Stimulated activated CD8-positive, alpha-beta memory T cell treated with anti-CD3 and anti-CD28 coated beads, Interleukin-7, amount 100 ng/mL, for 48 hours (primary cell): Measurements from ENCODE around the gene GDF9.

Experiments used
- DNase-seq, 2 donors: peaks; one replicate each; pipeline ENCODE4 v3.0.0-alpha.2; 2020; ENCODE audit warnings: low read depth in 1 of 2; ENCODE audit errors: extremely low read depth in 1 of 2

Gene GDF9, protein sequence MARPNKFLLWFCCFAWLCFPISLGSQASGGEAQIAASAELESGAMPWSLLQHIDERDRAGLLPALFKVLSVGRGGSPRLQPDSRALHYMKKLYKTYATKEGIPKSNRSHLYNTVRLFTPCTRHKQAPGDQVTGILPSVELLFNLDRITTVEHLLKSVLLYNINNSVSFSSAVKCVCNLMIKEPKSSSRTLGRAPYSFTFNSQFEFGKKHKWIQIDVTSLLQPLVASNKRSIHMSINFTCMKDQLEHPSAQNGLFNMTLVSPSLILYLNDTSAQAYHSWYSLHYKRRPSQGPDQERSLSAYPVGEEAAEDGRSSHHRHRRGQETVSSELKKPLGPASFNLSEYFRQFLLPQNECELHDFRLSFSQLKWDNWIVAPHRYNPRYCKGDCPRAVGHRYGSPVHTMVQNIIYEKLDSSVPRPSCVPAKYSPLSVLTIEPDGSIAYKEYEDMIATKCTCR

GRCh38 chr5:132866342-132867045 is at the start of gene GDF9, which contains the start of gene UQCRQ:
TSS of gene GDF9 (minus strand) at chr5:132866469. CDS start at chr5:132864533, 1,936 bp downstream.
TSS of gene UQCRQ (plus strand) at chr5:132866642. CDS start at chr5:132866882, 240 bp downstream.
- peak; percentile 80 to 94 for DNase-seq

GRCh38 chr5:132915681-132916080 is 49.4 kb upstream of the GDF9 start:
- no peak for DNase-seq

DNA sequence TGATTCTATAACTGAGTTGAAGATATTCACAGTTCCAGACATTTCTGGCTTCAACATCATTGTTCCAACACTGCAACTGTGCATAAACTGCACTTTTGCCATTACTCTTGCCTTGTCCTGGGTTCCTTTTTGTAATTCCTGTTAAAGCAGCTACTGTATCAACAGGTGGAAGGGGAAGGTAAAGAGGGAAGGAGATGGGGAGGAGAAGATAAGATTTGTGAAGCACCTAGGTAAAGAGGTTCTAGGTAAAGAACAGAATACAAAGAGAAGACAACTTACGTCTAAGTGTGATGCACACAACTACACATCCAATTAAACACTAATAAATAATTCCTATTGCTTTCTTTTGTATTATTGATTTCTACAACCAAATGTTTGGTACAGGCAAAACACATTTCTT is 43.4 kb upstream of the GDF9 start:
- no peak for DNase-seq

GRCh38 chr5:132907161-132907560 is 40.9 kb upstream of the GDF9 start:
- no peak for DNase-seq

DNA sequence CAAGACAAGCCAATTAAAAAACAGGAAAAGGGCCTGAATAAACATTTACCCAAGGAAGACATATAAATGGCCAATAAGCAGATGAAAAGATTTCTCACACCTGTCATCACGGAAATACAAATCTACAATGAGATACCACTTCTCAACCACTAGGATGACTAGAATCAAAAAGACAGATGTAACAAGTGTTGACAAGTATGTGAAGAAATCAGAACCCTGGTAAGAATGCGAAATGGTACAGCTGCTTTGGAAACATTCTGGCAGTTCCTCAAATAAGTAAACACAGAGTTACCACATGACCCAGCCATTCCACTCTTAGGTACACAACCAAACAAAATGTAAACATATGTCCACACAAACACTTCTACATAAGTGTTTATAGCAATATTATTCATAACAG is 39.7 kb upstream of the GDF9 start:
- no peak for DNase-seq

- DNase-seq = no peak
Observed at GRCh38 chr5:132901730-132902129, 35.5 kb upstream of the GDF9 start.

- no peak for DNase-seq
Observed at GRCh38 chr5:132901036-132901435, 34.8 kb upstream of the GDF9 start.

DNA sequence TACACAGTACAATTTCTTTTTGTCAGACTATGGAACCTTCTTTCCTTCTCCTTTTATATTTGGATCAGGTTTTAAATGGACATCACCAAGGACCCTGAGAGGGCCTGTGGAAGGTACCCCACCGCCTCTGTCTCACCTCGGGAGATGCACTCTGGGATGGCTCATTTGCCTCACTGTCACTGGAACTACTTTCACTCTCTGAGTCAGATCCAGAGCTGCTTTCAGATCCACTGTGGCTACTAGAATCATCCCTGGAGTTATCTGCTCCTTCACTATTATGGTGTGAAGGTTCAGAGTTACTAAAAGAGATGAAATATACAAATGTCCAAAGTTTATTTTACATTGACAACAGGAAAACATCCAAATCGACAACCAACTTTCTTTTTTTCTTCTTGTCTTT is 31.8 kb upstream of the GDF9 start:
- DNase-seq = no peak

GRCh38 chr5:132896685-132897084 is 30.4 kb upstream of the GDF9 start:
- DNase-seq = no peak

- DNase-seq = no peak
Observed at GRCh38 chr5:132895719-132896305, 29.5 kb upstream of the GDF9 start.

DNA sequence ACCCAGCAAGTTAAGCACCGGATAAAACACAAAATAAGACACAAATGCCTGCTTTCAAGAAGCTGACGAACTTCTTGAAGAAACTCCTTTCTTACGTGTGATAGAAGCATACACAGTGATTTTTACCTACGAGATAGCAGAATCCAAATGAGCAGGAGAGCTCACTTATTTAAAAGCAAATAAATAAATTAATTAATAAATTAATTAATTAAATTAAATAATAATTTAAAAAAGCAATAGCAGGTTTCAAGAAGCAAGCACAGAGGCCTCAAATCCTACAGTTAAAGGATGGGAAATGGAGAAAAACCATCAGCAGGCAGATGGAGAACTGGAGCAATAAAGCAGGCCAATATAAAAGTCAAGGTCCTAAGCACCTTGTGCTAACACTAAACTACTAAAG is 24.5 kb upstream of the GDF9 start:
- DNase-seq = no peak

DNA sequence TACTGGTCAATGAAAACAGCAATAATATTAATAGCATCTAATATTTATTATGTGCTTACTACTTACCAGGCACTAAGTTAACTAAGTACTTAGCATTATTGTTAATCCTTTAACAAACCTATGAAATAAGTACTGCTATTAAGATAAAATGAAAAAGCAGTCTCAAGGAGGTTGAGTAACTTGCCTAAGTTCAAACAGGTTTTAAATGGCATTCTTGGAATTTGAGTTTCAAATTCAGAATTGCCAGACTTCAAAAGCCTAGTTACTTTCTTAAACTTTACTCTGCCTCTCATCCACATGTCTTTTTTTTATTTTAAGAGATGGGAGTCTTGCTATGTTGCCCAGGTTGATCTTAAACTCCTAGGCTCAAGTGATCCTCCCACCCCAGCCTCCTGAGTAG is 23.2 kb upstream of the GDF9 start:
- DNase-seq = no peak

DNA sequence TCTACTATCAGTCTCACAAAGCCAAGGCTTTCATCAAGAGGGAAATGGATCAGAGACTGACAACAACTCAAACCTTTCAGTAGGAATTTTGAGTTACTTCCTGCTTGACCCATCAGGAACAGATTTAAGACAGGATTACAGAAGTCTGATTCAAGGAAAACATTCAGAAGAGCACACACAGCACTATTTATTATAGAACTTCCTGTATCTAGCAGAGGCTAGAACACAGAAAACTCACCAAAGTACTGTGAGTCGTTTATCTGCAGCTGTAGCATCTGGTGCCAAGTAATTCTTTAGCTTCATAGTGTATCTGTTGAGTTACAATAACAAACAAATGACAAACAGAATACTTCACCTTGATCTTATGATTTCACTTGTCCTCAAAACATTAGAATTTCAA is 21.0 kb upstream of the GDF9 start:
- DNase-seq = no peak

DNA sequence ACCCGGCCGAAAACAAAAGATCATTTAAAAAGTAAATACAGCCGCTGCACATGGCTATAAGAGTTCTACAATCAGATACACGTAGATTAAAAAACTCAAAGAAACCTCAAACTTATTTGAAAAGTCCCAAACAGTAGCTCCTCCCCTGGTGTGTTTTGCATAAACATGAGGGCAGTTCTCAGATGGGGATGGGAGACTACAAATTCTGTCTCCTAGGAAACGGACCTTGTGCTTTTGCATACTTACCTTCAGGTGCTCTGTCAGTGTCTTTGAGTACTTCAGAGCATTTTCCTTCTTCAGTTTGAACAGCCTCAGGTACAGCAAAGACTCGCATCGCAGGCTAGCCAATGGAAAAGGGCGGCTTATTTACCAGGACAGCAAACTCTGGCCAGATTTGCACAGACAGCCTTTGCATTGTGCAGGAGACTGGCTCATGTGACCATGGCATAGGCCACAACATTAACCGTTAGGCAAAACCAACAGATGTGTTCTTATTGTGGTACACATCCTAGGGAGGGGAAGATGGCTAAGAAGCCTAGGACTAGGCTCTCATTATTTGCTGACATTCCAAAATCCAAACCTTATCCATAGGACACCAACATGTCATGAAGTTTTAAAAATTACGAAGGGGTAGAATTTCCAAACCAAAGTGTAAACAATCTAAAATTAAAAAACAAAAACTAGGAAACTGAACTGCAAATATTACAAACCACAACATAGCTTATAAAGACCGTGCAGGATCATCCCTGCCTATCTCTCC is 20.0 kb upstream of the GDF9 start:
- DNase-seq = no peak

- no peak for DNase-seq
Observed at GRCh38 chr5:132884548-132884947, 18.3 kb upstream of the GDF9 start.

GRCh38 chr5:132883261-132883834 is 17.1 kb upstream of the GDF9 start:
- no peak for DNase-seq

GRCh38 chr5:132877938-132878337 is 11.7 kb upstream of the GDF9 start:
- DNase-seq = no peak

GRCh38 chr5:132877466-132877865 is 11.2 kb upstream of the GDF9 start:
- no peak for DNase-seq

DNA sequence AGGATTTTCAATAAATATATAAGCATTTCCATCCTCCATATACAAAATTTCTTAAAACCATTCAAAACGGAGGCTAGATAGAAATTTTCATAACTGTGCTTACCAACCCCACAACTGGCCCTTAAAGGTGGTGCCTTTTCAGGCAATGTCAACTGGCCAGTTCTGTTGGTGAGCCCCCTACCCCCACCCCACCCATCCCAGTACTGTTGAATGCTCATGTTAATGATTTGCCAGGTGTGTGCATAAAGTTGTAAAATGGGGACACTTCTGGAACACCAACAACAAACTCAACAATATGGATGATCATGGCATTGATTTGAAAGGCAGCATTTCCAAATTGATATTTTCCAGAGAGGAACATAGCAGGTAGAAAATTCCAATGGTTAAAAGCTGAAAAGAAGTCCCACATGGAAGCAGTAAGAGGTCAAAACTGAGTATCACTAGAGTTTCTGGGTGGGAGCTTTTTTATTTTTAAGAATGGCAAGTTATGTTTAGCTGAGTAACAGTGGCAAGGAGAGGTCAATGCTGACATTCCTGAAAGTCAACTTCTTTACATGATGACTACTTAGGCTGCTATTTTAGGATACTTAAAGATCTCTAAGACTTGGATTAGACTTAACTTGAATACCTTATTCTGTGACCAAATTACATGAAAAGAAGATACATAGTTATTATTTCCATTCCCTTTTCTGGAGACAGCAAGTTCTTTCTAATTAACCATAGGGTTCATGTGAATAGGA is 9.9 kb upstream of the GDF9 start:
- no peak for DNase-seq

- no peak for DNase-seq
Observed at GRCh38 chr5:132873930-132874271, 7.6 kb upstream of the GDF9 start.
